Measurements from ENCODE around the gene ELANE.

DNA sequence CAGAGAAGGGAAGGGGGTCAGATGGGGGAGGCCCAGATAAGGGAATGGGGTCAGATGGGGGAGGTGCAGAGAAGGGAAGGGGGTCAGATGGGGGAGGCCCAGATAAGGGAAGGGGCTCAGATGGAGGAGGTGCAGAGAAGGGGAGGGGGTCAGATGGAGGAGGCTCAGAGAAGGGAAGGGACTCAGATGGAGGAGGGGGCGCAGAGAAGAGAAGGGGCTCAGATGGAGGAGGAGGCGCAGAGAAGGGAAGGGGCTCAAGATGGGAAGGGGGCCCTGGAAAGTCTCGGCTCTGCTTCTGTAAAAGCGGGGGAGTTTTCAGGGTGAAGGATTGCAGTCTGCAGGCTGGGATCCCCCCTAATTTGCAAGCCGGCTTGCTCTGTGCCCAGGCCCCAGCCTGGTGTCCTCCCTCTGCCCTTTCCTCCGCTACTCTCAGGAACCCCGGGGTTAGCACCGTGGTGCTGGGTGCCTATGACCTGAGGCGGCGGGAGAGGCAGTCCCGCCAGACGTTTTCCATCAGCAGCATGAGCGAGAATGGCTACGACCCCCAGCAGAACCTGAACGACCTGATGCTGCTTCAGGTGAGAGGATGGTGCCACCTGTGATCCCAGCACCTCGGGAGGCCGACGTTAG lies 22.9 kb upstream of the ELANE start:
- TF ChIP-seq EP300 (IDR thresholded peaks at IDR 0.05): no peak
- TF ChIP-seq, protein P1, sequence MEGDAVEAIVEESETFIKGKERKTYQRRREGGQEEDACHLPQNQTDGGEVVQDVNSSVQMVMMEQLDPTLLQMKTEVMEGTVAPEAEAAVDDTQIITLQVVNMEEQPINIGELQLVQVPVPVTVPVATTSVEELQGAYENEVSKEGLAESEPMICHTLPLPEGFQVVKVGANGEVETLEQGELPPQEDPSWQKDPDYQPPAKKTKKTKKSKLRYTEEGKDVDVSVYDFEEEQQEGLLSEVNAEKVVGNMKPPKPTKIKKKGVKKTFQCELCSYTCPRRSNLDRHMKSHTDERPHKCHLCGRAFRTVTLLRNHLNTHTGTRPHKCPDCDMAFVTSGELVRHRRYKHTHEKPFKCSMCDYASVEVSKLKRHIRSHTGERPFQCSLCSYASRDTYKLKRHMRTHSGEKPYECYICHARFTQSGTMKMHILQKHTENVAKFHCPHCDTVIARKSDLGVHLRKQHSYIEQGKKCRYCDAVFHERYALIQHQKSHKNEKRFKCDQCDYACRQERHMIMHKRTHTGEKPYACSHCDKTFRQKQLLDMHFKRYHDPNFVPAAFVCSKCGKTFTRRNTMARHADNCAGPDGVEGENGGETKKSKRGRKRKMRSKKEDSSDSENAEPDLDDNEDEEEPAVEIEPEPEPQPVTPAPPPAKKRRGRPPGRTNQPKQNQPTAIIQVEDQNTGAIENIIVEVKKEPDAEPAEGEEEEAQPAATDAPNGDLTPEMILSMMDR (IDR thresholded peaks at IDR 0.05): no peak

Measured in sigmoid colon (tissue), 4 donors.